Brain pericyte (primary cell): ENCODE measurements around the gene KCNT2.
A peak's percentile ranks its signal among the peaks of the same experiment; 100 is the strongest.

ENCODE experiments used
- DNase-seq: peaks from one replicate; pipeline ENCODE4 v3.0.0-alpha.2; 2012; ENCODE audit warnings: low read depth, low spot score

KCNT2 gene

DNA sequence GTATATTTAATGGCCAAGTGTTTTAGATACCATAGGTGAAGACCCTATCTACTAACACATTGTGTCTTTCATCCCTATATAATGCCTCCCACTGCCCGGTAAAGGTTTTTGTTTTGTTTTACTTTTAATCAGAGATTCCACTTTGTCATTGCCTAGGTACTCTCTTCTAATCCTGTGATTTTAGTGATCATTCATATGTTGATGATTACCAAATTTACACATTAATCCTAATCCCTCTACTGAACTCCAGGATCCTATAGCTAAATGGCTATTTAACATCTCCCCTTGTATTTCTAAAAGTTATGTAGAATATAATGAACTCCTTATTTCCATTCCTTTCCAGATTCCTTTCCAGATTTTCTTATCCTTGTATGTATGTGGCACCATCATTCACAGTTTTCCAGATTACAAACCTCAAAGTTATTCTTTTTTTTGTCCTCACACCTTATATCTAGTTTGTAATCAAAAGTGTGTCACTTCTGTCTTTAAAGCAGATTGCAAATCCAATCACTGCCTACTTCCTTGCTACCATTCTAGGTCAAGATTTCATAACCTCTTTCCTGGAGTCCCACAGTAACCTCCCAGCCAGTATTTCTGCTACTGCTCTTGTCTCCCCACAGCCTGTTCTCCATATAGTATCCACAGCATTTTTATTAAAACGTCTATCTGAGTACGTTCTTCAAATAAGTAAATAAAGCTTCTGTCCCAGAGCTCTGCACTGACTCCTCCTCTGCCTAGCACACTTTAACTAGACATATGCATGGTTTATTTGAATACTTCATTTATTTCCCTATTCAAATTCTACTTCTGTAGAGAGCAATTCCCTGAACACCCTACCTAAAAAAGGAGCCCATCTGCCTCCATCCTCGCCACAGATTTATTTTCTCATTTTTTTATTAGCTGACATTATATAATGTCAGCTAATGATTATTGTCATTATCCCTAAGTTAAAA lies 157.8 kb downstream of the KCNT2 start:
- no peak for DNase-seq

- DNase-seq, result no peak
Observed at GRCh38 chr1:196449460-196449859, 158.8 kb downstream of the KCNT2 start.

GRCh38 chr1:196445775-196446174 lies 162.5 kb downstream of the KCNT2 start:
- DNase-seq, result no peak

DNA sequence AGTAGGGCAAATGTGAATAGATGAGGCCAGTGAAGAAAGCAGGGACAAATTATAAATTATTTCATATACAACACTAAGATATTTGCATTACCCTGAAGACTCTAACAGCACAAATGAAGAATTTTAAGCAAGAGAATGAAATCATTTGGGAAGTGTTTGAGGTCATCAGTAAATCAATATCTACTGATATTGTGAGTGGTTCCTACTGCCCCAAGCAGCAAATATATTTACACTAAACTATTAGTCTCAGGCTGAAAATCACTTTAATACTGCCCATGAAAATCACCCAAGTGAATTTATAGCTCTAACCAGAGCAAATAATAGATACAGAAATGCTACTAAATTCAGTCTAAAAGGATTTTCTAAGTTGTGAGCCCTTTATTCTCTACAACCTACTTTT lies 163.6 kb downstream of the KCNT2 start:
- no peak for DNase-seq

- DNase-seq, result no peak
Observed at GRCh38 chr1:196442366-196442765, 165.9 kb downstream of the KCNT2 start.

DNA sequence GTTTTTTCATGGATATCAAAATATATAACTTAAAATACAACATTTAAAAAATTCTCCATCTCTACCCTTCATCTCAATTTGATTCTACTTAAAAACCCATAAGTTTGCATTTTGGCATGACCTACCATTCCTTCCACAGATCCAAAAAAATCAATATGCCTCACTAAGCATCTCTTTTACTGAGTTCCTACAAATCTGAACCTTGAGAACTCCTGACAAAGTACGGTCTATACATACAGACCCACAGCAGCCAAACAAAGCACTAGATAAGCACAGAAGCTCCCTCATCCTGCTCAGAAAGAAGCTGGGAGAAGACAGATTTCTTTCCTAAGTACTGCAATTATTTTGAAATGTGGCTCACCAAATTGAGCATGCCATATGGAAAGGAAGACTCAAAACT lies 167.5 kb downstream of the KCNT2 start:
- DNase-seq, result no peak

GRCh38 chr1:196438329-196438728 lies 169.9 kb downstream of the KCNT2 start:
- DNase-seq, result no peak

- DNase-seq, result no peak
Observed at GRCh38 chr1:196437671-196438070, 170.6 kb downstream of the KCNT2 start.

DNA sequence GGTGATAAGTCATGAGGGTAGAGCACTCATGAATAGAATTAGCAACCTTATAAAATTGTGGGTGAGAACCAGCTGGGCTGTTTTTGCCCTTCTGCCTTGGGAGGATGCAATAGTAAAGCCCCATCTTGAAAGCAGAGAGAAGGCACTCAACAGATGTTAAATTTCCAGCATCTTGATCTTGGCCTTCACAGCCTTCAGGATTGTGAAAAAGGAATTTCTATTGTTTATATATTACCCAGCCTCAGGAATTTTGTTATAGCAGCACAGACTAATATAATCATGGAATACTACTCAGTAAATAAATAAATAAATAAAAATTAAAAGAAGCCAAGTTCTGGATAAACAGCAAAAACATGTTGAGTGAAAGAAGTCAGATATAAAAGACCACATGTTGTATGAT lies 175.2 kb downstream of the KCNT2 start:
- no peak for DNase-seq

GRCh38 chr1:196427976-196428734 lies 180.1 kb downstream of the KCNT2 start:
- no peak for DNase-seq

DNA sequence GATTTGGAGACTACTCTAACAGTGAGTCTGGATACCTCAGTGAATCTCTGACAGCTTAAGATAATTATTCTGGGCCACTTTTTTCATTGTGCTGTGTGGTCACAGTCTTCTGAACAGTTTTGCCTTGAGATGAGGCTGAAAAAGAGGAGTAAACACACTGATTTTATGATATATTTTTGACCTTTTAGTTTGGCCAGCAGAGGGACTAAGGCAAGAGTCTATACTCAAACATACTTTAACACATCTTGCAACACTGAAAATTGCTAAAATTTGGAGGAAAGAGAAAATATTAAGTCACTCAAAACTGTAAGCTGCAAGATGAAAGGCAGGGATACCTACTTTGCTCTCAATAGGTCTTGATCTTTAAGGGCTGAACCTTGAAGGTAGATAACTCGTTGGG lies 182.7 kb downstream of the KCNT2 start:
- DNase-seq, result no peak

- DNase-seq, result peak; percentile 55
Observed at GRCh38 chr1:196423612-196424011, 184.6 kb downstream of the KCNT2 start.

DNA sequence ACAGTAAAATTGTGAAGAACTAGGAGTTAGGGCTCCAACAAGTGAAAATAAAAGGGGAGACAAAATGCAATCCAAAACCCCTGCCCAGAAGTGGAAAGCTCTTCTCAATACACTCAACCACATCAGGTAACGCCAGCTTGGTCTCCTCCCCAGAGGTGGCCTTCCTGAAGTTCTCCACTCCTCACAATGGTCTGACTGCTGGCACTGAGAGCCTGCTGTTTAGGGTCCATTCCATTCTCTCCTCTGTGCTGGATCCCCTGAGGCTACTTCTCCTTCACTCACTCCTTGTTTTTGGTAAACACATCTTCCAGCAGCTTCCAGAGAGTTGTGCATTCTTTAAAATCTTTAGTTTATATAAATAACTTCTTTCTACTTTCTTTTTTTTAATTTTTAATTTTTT lies 189.5 kb downstream of the KCNT2 start:
- no peak for DNase-seq

GRCh38 chr1:196415978-196416377 lies 192.3 kb downstream of the KCNT2 start:
- DNase-seq, result no peak

DNA sequence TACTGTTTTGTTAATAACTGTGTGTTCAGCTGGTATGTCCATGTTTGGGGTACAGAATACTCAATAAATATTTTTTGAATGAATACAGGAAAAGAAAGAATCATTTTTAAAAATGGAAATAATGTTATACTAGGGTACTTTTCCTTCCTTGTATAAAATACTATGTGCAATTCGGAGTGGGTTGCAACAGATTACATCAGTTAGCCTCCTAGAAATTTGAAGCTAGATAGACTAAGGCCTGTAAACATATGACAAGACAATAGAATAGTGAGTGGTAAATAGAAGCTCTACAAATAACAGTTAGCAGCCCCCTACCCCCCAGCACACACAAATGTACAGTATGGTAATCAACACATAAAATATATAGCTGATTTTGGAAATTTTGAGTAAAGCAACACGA lies 195.9 kb downstream of the KCNT2 start:
- no peak for DNase-seq

DNA sequence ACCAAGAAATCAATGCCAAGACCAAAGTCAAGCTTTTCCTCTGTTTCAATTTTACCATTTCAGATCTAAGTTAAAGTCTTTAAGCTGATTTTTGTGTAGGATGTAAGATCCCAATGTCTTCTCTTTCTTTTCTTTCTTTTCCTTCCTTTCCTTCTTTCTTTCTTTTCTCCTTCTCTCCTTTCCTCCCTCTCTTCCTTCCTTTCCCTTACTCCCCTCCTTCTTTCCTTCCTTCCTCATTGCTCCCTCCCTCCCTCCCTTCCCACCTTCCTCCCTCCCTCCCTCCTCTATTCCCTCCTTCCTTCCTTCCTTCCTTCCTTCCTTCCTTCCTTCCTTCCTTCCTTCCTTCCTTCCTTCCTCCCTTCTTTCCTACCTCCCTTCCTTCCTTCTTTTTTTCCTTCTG lies 197.5 kb downstream of the KCNT2 start:
- no peak for DNase-seq

DNA sequence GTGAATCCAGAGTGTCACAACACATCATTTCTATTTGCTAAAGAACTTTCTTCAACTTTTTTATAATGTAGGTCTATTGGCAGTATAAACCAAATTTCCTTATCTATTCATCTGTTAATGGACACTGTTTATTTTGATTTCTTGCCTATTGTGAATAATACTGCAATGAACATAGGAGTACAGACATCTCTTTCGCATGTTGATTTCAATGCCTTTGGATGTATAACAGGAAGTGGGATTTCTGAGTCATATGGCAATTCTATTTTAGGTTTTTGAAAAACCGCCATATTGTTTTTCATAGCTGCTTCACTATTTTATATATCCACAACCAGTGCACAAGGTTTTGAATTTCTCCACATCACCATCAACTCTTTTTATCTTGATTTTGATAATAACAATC lies 198.7 kb downstream of the KCNT2 start:
- no peak for DNase-seq

- peak; percentile 86 for DNase-seq
Observed at GRCh38 chr1:196407358-196408051, 200.7 kb downstream of the KCNT2 start.

DNA sequence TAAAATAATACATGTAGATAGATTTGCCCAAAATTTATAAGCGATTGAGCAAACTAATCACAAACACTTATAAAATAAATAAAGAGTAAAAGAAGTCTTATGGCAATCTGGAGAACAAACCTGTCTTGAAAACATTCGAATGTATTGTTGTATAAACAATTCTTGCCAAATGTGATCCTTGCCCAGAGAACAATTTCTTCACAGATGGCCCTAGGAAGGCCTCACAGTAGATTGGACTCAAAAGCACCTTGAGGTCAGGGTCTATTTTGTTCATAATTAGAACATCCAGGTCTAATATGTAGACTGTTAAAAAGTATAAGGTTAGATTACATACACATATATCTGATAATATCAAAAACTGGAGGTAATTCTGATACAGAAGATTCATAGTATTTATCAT lies 202.4 kb downstream of the KCNT2 start:
- DNase-seq, result no peak

DNA sequence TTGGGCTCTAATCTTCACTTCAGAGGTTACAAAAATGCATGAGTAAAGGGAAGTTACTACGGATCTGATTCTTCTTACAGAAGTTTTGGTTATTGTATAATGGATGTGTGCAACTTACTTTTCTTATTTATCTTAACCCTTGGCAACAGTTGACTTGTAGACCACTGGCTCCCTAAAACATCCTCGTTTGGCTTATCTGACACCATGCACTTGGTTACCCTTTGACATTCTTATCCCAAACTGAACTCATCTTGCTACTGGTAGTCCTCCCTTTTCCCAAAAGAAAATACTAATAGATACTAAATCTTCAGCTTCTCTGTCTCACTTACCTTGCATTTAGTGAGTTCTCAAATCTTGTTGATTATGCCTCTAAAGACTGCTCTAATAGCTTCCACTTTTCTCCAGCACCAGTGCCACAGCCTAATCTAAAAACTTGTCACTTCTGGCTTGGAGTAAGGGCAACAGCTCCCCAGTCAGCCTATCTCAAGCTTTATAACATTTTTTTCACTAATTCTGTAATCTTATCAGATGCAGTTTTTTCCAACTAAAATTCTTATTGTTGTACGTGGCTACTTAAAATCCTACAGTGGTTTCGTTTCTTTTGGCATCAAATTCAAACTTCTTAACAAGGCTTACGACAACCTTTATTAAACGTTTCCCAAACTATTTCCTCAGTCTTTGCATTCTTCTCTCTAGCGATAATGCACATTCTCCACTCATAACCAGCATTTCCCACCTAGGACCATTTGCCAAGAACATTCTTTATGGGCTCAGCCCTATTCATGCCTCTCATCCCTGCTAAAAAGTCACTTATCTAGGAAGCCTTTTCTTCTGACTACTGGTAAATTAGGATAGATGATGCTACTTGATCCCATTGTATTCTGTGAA lies 204.2 kb downstream of the KCNT2 start:
- DNase-seq, result no peak

- no peak for DNase-seq
Observed at GRCh38 chr1:196401891-196402290, 206.3 kb downstream of the KCNT2 start.
